Liver (tissue), 9 donors: Measurements from ENCODE around the gene NAALADL1. TPM values are rescaled to one million over a fixed set of nuclear protein-coding genes. Genes with fewer than 3 reads are reported as not detected.

Experiments
- DNase-seq: peaks from one replicate; pipeline ENCODE4 v3.0.0-alpha.2; 2017; ENCODE audit warnings: low spot score
- H3K27ac ChIP-seq, 2 donors: one replicate each; pipeline ENCODE4 v1.7.0; 2013; ENCODE audit warnings: inconsistent platforms in 2 of 2, low read length in 2 of 2, control low read depth in 1 of 2, low read depth in 1 of 2, mild to moderate bottlenecking in 1 of 2
- H3K27me3 ChIP-seq, 4 donors: one replicate each; pipeline versions ENCODE4 v1.6.1 to v1.7.0; 2013; ENCODE audit warnings: low read length in 3 of 4, inconsistent platforms in 1 of 4, mild to moderate bottlenecking in 1 of 4, moderate library complexity in 1 of 4; ENCODE audit not compliant: control insufficient read depth in 4 of 4, insufficient read depth in 4 of 4
- H3K36me3 ChIP-seq, 4 donors: one replicate each; pipeline versions ENCODE4 v1.6.1 to v1.7.0; 2013; ENCODE audit warnings: low read length in 3 of 4, mild to moderate bottlenecking in 3 of 4, low read depth in 1 of 4, moderate library complexity in 1 of 4; ENCODE audit not compliant: control insufficient read depth in 4 of 4, insufficient read depth in 3 of 4
- H3K4me1 ChIP-seq, 4 donors: one replicate each; pipeline versions ENCODE4 v1.6.1 to v1.7.0; 2013; ENCODE audit warnings: low read length in 3 of 4, mild to moderate bottlenecking in 3 of 4, moderate library complexity in 1 of 4; ENCODE audit not compliant: control insufficient read depth in 4 of 4, insufficient read depth in 4 of 4
- H3K4me3 ChIP-seq, 3 donors: one replicate each; pipeline versions ENCODE4 v1.6.1 to v1.7.0; 2013; ENCODE audit warnings: low read length in 3 of 3, control low read depth in 1 of 3, low read depth in 1 of 3, mild to moderate bottlenecking in 1 of 3
- H3K9ac ChIP-seq, 2 donors: one replicate each; pipeline ENCODE4 v1.7.0; 2013; ENCODE audit warnings: low read length in 2 of 2, mild to moderate bottlenecking in 2 of 2, moderate library complexity in 2 of 2, control low read depth in 1 of 2, low read depth in 1 of 2
- H3K9me3 ChIP-seq, 4 donors: one replicate each; pipeline versions ENCODE4 v1.6.1 to v1.7.0; 2013; ENCODE audit warnings: low read length in 3 of 4; ENCODE audit not compliant: control insufficient read depth in 4 of 4
- ATF3 ChIP-seq: IDR thresholded peaks from 2 replicates; pipeline ENCODE4 v1.6.1; 2016; ENCODE audit warnings: antibody characterized with exemption
- CTCF ChIP-seq: fragments of 150-350 bp; IDR thresholded peaks from 2 replicates; pipeline ENCODE4 v1.5.1; 2017; ENCODE audit warnings: improper control_type of control experiment, low read depth, low read length; ENCODE audit not compliant: missing input control
- EGR1 ChIP-seq, 2 donors: IDR thresholded peaks; 2 replicates each; pipeline ENCODE4 v1.6.1; 2016 to 2018; ENCODE audit warnings: antibody characterized with exemption in 2 of 2, low read depth in 2 of 2
- FOXA1 ChIP-seq: IDR thresholded peaks from 2 replicates; pipeline ENCODE4 v1.6.1; 2016; ENCODE audit warnings: antibody characterized with exemption
- FOXA2 ChIP-seq: IDR thresholded peaks from 2 replicates; pipeline ENCODE4 v1.6.1; 2016; ENCODE audit warnings: antibody characterized with exemption
- GABPA ChIP-seq, 2 donors: IDR thresholded peaks in 1 of 2; conservative IDR thresholded peaks in 1 of 2; 2 replicates each; pipeline ENCODE4 v1.6.1; 2016; ENCODE audit warnings: antibody characterized with exemption in 2 of 2, mild to moderate bottlenecking in 1 of 2, moderate library complexity in 1 of 2
- HNF4A ChIP-seq, 2 donors: conservative IDR thresholded peaks; 2 replicates each; pipeline ENCODE4 v1.6.1; 2016; ENCODE audit warnings: antibody characterized with exemption in 2 of 2, mild to moderate bottlenecking in 2 of 2
- HNF4G ChIP-seq: IDR thresholded peaks from 2 replicates; pipeline ENCODE4 v1.6.1; 2016; ENCODE audit warnings: antibody characterized with exemption
- JUND ChIP-seq, 2 donors: IDR thresholded peaks; 2 replicates each; pipeline ENCODE4 v1.6.1; 2016; ENCODE audit warnings: antibody characterized with exemption in 2 of 2
- MAX ChIP-seq: IDR thresholded peaks from 2 replicates; pipeline ENCODE4 v1.6.1; 2016; ENCODE audit warnings: antibody characterized with exemption
- RAD21 ChIP-seq, 2 donors: IDR thresholded peaks; 2 replicates each; pipeline ENCODE4 v1.6.1; 2016; ENCODE audit warnings: antibody characterized with exemption in 2 of 2, mild to moderate bottlenecking in 2 of 2
- REST ChIP-seq: IDR thresholded peaks from 2 replicates; pipeline ENCODE4 v1.6.1; 2016; ENCODE audit warnings: antibody characterized with exemption, mild to moderate bottlenecking
- RXRA ChIP-seq, 2 donors: IDR thresholded peaks; 2 replicates each; pipeline ENCODE4 v1.6.1; 2017 to 2018; ENCODE audit warnings: antibody characterized with exemption in 2 of 2, mild to moderate bottlenecking in 1 of 2
- TAF1 ChIP-seq: conservative IDR thresholded peaks from 2 replicates; pipeline ENCODE4 v1.6.1; 2016; ENCODE audit warnings: antibody characterized with exemption, mild to moderate bottlenecking
- YY1 ChIP-seq: IDR thresholded peaks from 2 replicates; pipeline ENCODE4 v1.6.1; 2016; ENCODE audit warnings: antibody characterized with exemption, mild to moderate bottlenecking
- ZBTB33 ChIP-seq: IDR thresholded peaks from 2 replicates; pipeline ENCODE4 v1.6.1; 2016; ENCODE audit warnings: antibody characterized with exemption
- WGBS: extraction: QIAGEN DNeasy Blood & Tissue Kit; methylation state at CpG from one replicate; pipeline ENCODE4 v1.1.7; 2013; 5-methylcytosine and 5-hydroxymethylcytosine counted together
- polyA plus RNA-seq, 2 donors: library from polyadenylated mRNA; stranded (reverse) in 1 of 2; unstranded in 1 of 2; fragments of 200-250 nt in 1 of 2; fragments of >200 nt in 1 of 2; fragmentation: Nextera tagmentation in 1 of 2; extraction: Ambion mirVana in 1 of 2; gene quantifications; one replicate each; pipeline versions ENCODE4 v1.2.1 to v1.2.3, GENCODE V29; 2013 to 2015
- total RNA-seq, 2 donors: library from RNA; depleted of rRNA; stranded (reverse); fragments of >200 nt; gene quantifications; one replicate each; pipeline ENCODE4 v1.2.3, GENCODE V29; 2014
- donor health status: healthy.
- donor health status: healthy.
- donor health status: healthy.
- donor health status: healthy.
- donor health status: healthy.

The NAALADL1 gene
- total and polyA plus RNA-seq, 4 donors = 1.2 to 2.1 (median 1.6) TPM

- H3K4me3 ChIP-seq = no peak overlapping the region
- 95% methylated on average over 4 of the region's 4 CpGs for WGBS
- H3K27ac ChIP-seq = no peak overlapping the region
- no peak for TF ChIP-seq CTCF
- TF ChIP-seq TAF1 = no peak
- TF ChIP-seq GABPA (IDR thresholded peaks at IDR 0.05 in 1 of 2, conservative IDR thresholded peaks at IDR 0.05 in 1 of 2) = no peak
- TF ChIP-seq FOXA1 = no peak
- TF ChIP-seq EGR1 (IDR thresholded peaks at IDR 0.05; ENCODE audit: low read depth in 2 of 2) = no peak
- TF ChIP-seq RAD21 (IDR thresholded peaks at IDR 0.05) = no peak
- no peak for TF ChIP-seq MAX
- TF ChIP-seq HNF4G = no peak
- TF ChIP-seq JUND (IDR thresholded peaks at IDR 0.05) = no peak
- TF ChIP-seq YY1 = no peak
- no peak for TF ChIP-seq FOXA2
- TF ChIP-seq ZBTB33 = no peak
- no peak for TF ChIP-seq REST
- TF ChIP-seq HNF4A (conservative IDR thresholded peaks at IDR 0.05) = no peak
- no peak for TF ChIP-seq RXRA (IDR thresholded peaks at IDR 0.05)
- TF ChIP-seq ATF3 = no peak
- DNase-seq = no peak
- H3K36me3 ChIP-seq = peaks cover 5 to 39% (median 13%) of the 10 kb centered on the region in 4 donors
- no peak overlapping the region for H3K9ac ChIP-seq
- H3K4me1 ChIP-seq = peaks cover 10 to 23% (median 18%) of the 10 kb centered on the region in 4 donors
- no peaks in the 10 kb centered on the region for H3K27me3 ChIP-seq
- no peaks in the 10 kb centered on the region for H3K9me3 ChIP-seq
These were observed 27.1 kb upstream of the NAALADL1 start for GRCh38 chr11:65085446-65085845.
